ENCODE data around the gene TPD52L2. TPM values are rescaled to one million over a fixed set of nuclear protein-coding genes. Genes with fewer than 3 reads are reported as not detected.
"Not testable (repeated sequence)": the region's sequence is repeated elsewhere in the genome, so short reads cannot be mapped to it uniquely, and the experiment has no call there.

Gene TPD52L2
- polyA plus RNA-seq, 2 donors, result 82.0 to 107 TPM

- H3K4me3 ChIP-seq (ENCODE audit: low read depth in 1 of 2, low read length in 2 of 2), result no peak overlapping the region
Measured at GRCh38 chr20:63846128-63846771, 18.8 kb upstream of the TPD52L2 start.

GRCh38 chr20:63846888-63847236 lies 18.2 kb upstream of the TPD52L2 start:
- Histone ChIP-seq H3K9me3 (ENCODE audit: control insufficient read depth in 2 of 2, insufficient read depth in 1 of 2, low read depth in 1 of 2, low read length in 1 of 2) (no peaks in the 10 kb centered on the region), H3K4me1 (ENCODE audit: control insufficient read depth in 2 of 2, insufficient read depth in 2 of 2, low read length in 1 of 2) (peaks cover 8 to 15% of the 10 kb centered on the region in 2 donors), H3K36me3 (ENCODE audit: control insufficient read depth in 2 of 2, insufficient read depth in 2 of 2, low read length in 1 of 2) (no peaks in the 10 kb centered on the region), H3K27me3 (ENCODE audit: control insufficient read depth in 1 of 2, insufficient read depth in 2 of 2, low read length in 2 of 2) (no peaks in the 10 kb centered on the region), H3K4me3 (ENCODE audit: low read depth in 1 of 2, low read length in 2 of 2) (no peak overlapping the region), H3K27ac (ENCODE audit: low read depth in 2 of 2, low read length in 1 of 2) (peak overlapping the region in 1 of 2 donors; percentile 27)
- WGBS, 2 donors, result 47 to 70% methylated on average over 3 of the region's 3 CpGs

More at GRCh38 chr20:63846128-63846771, 18.8 kb upstream of the TPD52L2 start:
- Histone ChIP-seq H3K4me1 (ENCODE audit: control insufficient read depth in 2 of 2, insufficient read depth in 2 of 2, low read length in 1 of 2) (peaks cover 8 to 15% of the 10 kb centered on the region in 2 donors), H3K27ac (ENCODE audit: low read depth in 2 of 2, low read length in 1 of 2) (peak overlapping the region; percentile 17 to 40), H3K27me3 (ENCODE audit: control insufficient read depth in 1 of 2, insufficient read depth in 2 of 2, low read length in 2 of 2) (no peaks in the 10 kb centered on the region), H3K36me3 (ENCODE audit: control insufficient read depth in 2 of 2, insufficient read depth in 2 of 2, low read length in 1 of 2) (no peaks in the 10 kb centered on the region), H3K9me3 (ENCODE audit: control insufficient read depth in 2 of 2, insufficient read depth in 1 of 2, low read depth in 1 of 2, low read length in 1 of 2) (no peaks in the 10 kb centered on the region)
- WGBS, 2 donors, result 2 to 3% methylated on average over 22 to 24 of the region's 24 CpGs

GRCh38 chr20:63847237-63848002 lies 17.6 kb upstream of the TPD52L2 start:
- Histone ChIP-seq H3K27ac (ENCODE audit: low read depth in 2 of 2, low read length in 1 of 2) (peak overlapping the region; percentile 24 to 27), H3K36me3 (ENCODE audit: control insufficient read depth in 2 of 2, insufficient read depth in 2 of 2, low read length in 1 of 2) (no peaks in the 10 kb centered on the region), H3K4me3 (ENCODE audit: low read depth in 1 of 2, low read length in 2 of 2) (no peak overlapping the region), H3K4me1 (ENCODE audit: control insufficient read depth in 2 of 2, insufficient read depth in 2 of 2, low read length in 1 of 2) (peaks cover 8 to 15% of the 10 kb centered on the region in 2 donors), H3K27me3 (ENCODE audit: control insufficient read depth in 1 of 2, insufficient read depth in 2 of 2, low read length in 2 of 2) (no peaks in the 10 kb centered on the region), H3K9me3 (ENCODE audit: control insufficient read depth in 2 of 2, insufficient read depth in 1 of 2, low read depth in 1 of 2, low read length in 1 of 2) (no peaks in the 10 kb centered on the region)
- 39 to 41% methylated on average over 13 to 16 of the region's 16 CpGs for WGBS, 2 donors

GRCh38 chr20:63848003-63848911 lies 16.8 kb upstream of the TPD52L2 start:
- WGBS, 2 donors, result 70 to 74% methylated on average over 25 to 28 of the region's 28 CpGs
- no peaks in the 10 kb centered on the region for H3K9me3 ChIP-seq (ENCODE audit: control insufficient read depth in 2 of 2, insufficient read depth in 1 of 2, low read depth in 1 of 2, low read length in 1 of 2)
- no peaks in the 10 kb centered on the region for H3K27me3 ChIP-seq (ENCODE audit: control insufficient read depth in 1 of 2, insufficient read depth in 2 of 2, low read length in 2 of 2)
- H3K36me3 ChIP-seq (ENCODE audit: control insufficient read depth in 2 of 2, insufficient read depth in 2 of 2, low read length in 1 of 2), result no peaks in the 10 kb centered on the region
- peak overlapping the region; percentile 24 to 27 for H3K27ac ChIP-seq (ENCODE audit: low read depth in 2 of 2, low read length in 1 of 2)
- H3K4me1 ChIP-seq (ENCODE audit: control insufficient read depth in 2 of 2, insufficient read depth in 2 of 2, low read length in 1 of 2), result peaks cover 8 to 15% of the 10 kb centered on the region in 2 donors
- H3K4me3 ChIP-seq (ENCODE audit: low read depth in 1 of 2, low read length in 2 of 2), result no peak overlapping the region

GRCh38 chr20:63850689-63851547 lies 14.2 kb upstream of the TPD52L2 start:
- H3K27me3 ChIP-seq (ENCODE audit: control insufficient read depth in 1 of 2, insufficient read depth in 2 of 2, low read length in 2 of 2), result peaks cover 0 to 2% of the 10 kb centered on the region in 2 donors
- no peaks in the 10 kb centered on the region for H3K36me3 ChIP-seq (ENCODE audit: control insufficient read depth in 2 of 2, insufficient read depth in 2 of 2, low read length in 1 of 2)
- H3K4me1 ChIP-seq (ENCODE audit: control insufficient read depth in 2 of 2, insufficient read depth in 2 of 2, low read length in 1 of 2), result peaks cover 10 to 23% of the 10 kb centered on the region in 2 donors
- no peak overlapping the region for H3K4me3 ChIP-seq (ENCODE audit: low read depth in 1 of 2, low read length in 2 of 2)
- H3K27ac ChIP-seq (ENCODE audit: low read depth in 2 of 2, low read length in 1 of 2), result no peak overlapping the region
- WGBS, 2 donors, result 69 to 80% methylated on average over 27 of the region's 27 CpGs
- no peaks in the 10 kb centered on the region for H3K9me3 ChIP-seq (ENCODE audit: control insufficient read depth in 2 of 2, insufficient read depth in 1 of 2, low read depth in 1 of 2, low read length in 1 of 2)

- not testable (repeated sequence) for H3K9me3 ChIP-seq (ENCODE audit: control insufficient read depth in 2 of 2, insufficient read depth in 1 of 2, low read depth in 1 of 2, low read length in 1 of 2); H3K36me3 ChIP-seq (ENCODE audit: control insufficient read depth in 2 of 2, insufficient read depth in 2 of 2, low read length in 1 of 2); H3K27me3 ChIP-seq (ENCODE audit: control insufficient read depth in 1 of 2, insufficient read depth in 2 of 2, low read length in 2 of 2); H3K4me3 ChIP-seq (ENCODE audit: low read depth in 1 of 2, low read length in 2 of 2); H3K27ac ChIP-seq (ENCODE audit: low read depth in 2 of 2, low read length in 1 of 2)
- H3K4me1 ChIP-seq (ENCODE audit: control insufficient read depth in 2 of 2, insufficient read depth in 2 of 2, low read length in 1 of 2), result peaks cover 10 to 17% of the 10 kb centered on the region in 2 donors
- 86% methylated on average over 14 of the region's 14 CpGs for WGBS, 2 donors
Measured at GRCh38 chr20:63851548-63851943, 13.5 kb upstream of the TPD52L2 start.

GRCh38 chr20:63853733-63854068 lies 11.4 kb upstream of the TPD52L2 start:
- H3K36me3 ChIP-seq (ENCODE audit: control insufficient read depth in 2 of 2, insufficient read depth in 2 of 2, low read length in 1 of 2); H3K27me3 ChIP-seq (ENCODE audit: control insufficient read depth in 1 of 2, insufficient read depth in 2 of 2, low read length in 2 of 2); H3K9me3 ChIP-seq (ENCODE audit: control insufficient read depth in 2 of 2, insufficient read depth in 1 of 2, low read depth in 1 of 2, low read length in 1 of 2); H3K4me3 ChIP-seq (ENCODE audit: low read depth in 1 of 2, low read length in 2 of 2): not testable (repeated sequence)
- 72 to 88% methylated on average over 4 of the region's 4 CpGs for WGBS, 2 donors
- Histone ChIP-seq H3K27ac (ENCODE audit: low read depth in 2 of 2, low read length in 1 of 2) (peak overlapping the region in 1 of 2 donors; percentile 17), H3K4me1 (ENCODE audit: control insufficient read depth in 2 of 2, insufficient read depth in 2 of 2, low read length in 1 of 2) (peaks cover 6 to 18% of the 10 kb centered on the region in 2 donors)

GRCh38 chr20:63854069-63854765 lies 10.9 kb upstream of the TPD52L2 start:
- peaks cover 6 to 18% of the 10 kb centered on the region in 2 donors for H3K4me1 ChIP-seq (ENCODE audit: control insufficient read depth in 2 of 2, insufficient read depth in 2 of 2, low read length in 1 of 2)
- H3K4me3 ChIP-seq (ENCODE audit: low read depth in 1 of 2, low read length in 2 of 2), result no peak overlapping the region
- no peaks in the 10 kb centered on the region for H3K9me3 ChIP-seq (ENCODE audit: control insufficient read depth in 2 of 2, insufficient read depth in 1 of 2, low read depth in 1 of 2, low read length in 1 of 2)
- peak overlapping the region; percentile 17 to 26 for H3K27ac ChIP-seq (ENCODE audit: low read depth in 2 of 2, low read length in 1 of 2)
- no peaks in the 10 kb centered on the region for H3K36me3 ChIP-seq (ENCODE audit: control insufficient read depth in 2 of 2, insufficient read depth in 2 of 2, low read length in 1 of 2)
- WGBS, 2 donors, result 16 to 19% methylated on average over 11 to 17 of the region's 17 CpGs
- peaks cover 0 to 6% of the 10 kb centered on the region in 2 donors for H3K27me3 ChIP-seq (ENCODE audit: control insufficient read depth in 1 of 2, insufficient read depth in 2 of 2, low read length in 2 of 2)
